GM23338 (cell line): ENCODE measurements around the gene R3HCC1L. TPM values are rescaled to one million over a fixed set of nuclear protein-coding genes. Genes with fewer than 3 reads are reported as not detected.

Experiments
- ATAC-seq: fragments of 200-7000 bp; cut with Tn5 transposase; 3 replicates; pipeline ENCODE4 v1.9.1; 2020
- DNase-seq: peaks from one replicate; pipeline ENCODE4 v3.0.0-alpha.2; 2015; ENCODE audit warnings: low spot score
- H2AFZ ChIP-seq: fragments of 200-600 bp; sonication (generic); 2 replicates; pipeline ENCODE4 v1.8.0; 2016; ENCODE audit warnings: antibody characterized with exemption, mild to moderate bottlenecking, moderate library complexity
- H3F3A ChIP-seq: fragments of 200-600 bp; sonication (generic); replicated peaks from 2 replicates; pipeline ENCODE4 v1.8.0; 2017; ENCODE audit warnings: antibody characterized with exemption, mixed run types, low read depth
- H3K27ac ChIP-seq: fragments of 200-600 bp; sonication (generic); 2 replicates; pipeline ENCODE4 v1.6.1; 2016; ENCODE audit warnings: low read depth
- H3K27me3 ChIP-seq: fragments of 200-600 bp; sonication (generic); 2 replicates; pipeline ENCODE4 v1.8.0; 2016; ENCODE audit warnings: mild to moderate bottlenecking, mixed run types, moderate library complexity; ENCODE audit not compliant: insufficient read depth
- H3K36me3 ChIP-seq: fragments of 200-600 bp; sonication (generic); 2 replicates; pipeline ENCODE4 v1.8.0; 2016; ENCODE audit warnings: mild to moderate bottlenecking; ENCODE audit not compliant: insufficient read depth
- H3K4me1 ChIP-seq: fragments of 200-600 bp; sonication (generic); 2 replicates; pipeline ENCODE4 v1.8.0; 2016; ENCODE audit warnings: mild to moderate bottlenecking, moderate library complexity; ENCODE audit not compliant: insufficient read depth
- H3K4me2 ChIP-seq: fragments of 200-600 bp; sonication (generic); 2 replicates; pipeline ENCODE4 v1.7.1; 2017; ENCODE audit warnings: mixed run types
- H3K4me3 ChIP-seq: fragments of 200-600 bp; sonication (generic); 2 replicates; pipeline ENCODE4 v1.6.1; 2016; ENCODE audit warnings: mixed run types
- H3K79me2 ChIP-seq: fragments of 200-600 bp; sonication (generic); replicated peaks from 2 replicates; pipeline ENCODE4 v1.8.0; 2017; ENCODE audit warnings: mild to moderate bottlenecking; ENCODE audit not compliant: insufficient read depth
- H3K9me2 ChIP-seq: fragments of 200-600 bp; sonication (generic); 2 replicates; pipeline ENCODE4 v1.8.0; 2017; ENCODE audit not compliant: insufficient read depth
- H4K20me1 ChIP-seq: fragments of 200-600 bp; sonication (generic); replicated peaks from 2 replicates; pipeline ENCODE4 v1.8.0; 2017; ENCODE audit warnings: mild to moderate bottlenecking; ENCODE audit not compliant: insufficient read depth
- H3K27ac Mint-ChIP-seq: 2 replicates; pipeline ENCODE4 v1.8.0; 2020; ENCODE audit warnings: inconsistent platforms, mild to moderate bottlenecking, moderate library complexity, mixed read lengths
- H3K27me3 Mint-ChIP-seq: 3 replicates; pipeline ENCODE4 v1.8.0; 2022; ENCODE audit warnings: low read depth, mild to moderate bottlenecking, moderate library complexity, mixed read lengths, inconsistent platforms; ENCODE audit not compliant: insufficient read depth, poor library complexity
- H3K36me3 Mint-ChIP-seq: 3 replicates; pipeline ENCODE4 v1.8.0; 2021; ENCODE audit warnings: low read depth, mild to moderate bottlenecking, inconsistent platforms, moderate library complexity, mixed read lengths
- H3K4me1 Mint-ChIP-seq: 3 replicates; pipeline ENCODE4 v1.8.0; 2020; ENCODE audit warnings: mild to moderate bottlenecking, inconsistent platforms, mixed read lengths
- H3K4me3 Mint-ChIP-seq: 3 replicates; pipeline ENCODE4 v1.8.0; 2021; ENCODE audit warnings: moderate library complexity, mild to moderate bottlenecking, inconsistent platforms, mixed read lengths
- H3K9me3 Mint-ChIP-seq: 3 replicates; pipeline ENCODE4 v1.8.0; 2020; ENCODE audit warnings: moderate library complexity, mild to moderate bottlenecking, inconsistent platforms, mixed read lengths
- CREB1 ChIP-seq: fragments of 250-450 bp; sonication (Bioruptor Pico); IDR thresholded peaks from 2 replicates; pipeline ENCODE4 v1.5.0; 2020; ENCODE audit warnings: low read depth, mild to moderate bottlenecking, moderate library complexity
- CTCF ChIP-seq, 2 experiments: fragments of 200-600 bp in 1 of 2; sonication (generic) in 1 of 2; conservative IDR thresholded peaks; 2 replicates each; pipeline versions ENCODE4 v1.5.1 to v1.6.1; 2016 to 2017; ENCODE audit warnings: antibody characterized with exemption in 2 of 2, low read depth in 2 of 2, mild to moderate bottlenecking in 2 of 2, moderate library complexity in 1 of 2
- ETS1 ChIP-seq: IDR thresholded peaks from 2 replicates; pipeline ENCODE4 v1.6.1; 2016; ENCODE audit warnings: antibody characterized with exemption
- EZH2 ChIP-seq: fragments of 200-600 bp; sonication (generic); IDR thresholded peaks from one replicate; pipeline ENCODE4 v1.8.0; 2017; ENCODE audit warnings: antibody characterized with exemption, mild to moderate bottlenecking, low read depth; ENCODE audit not compliant: unreplicated experiment
- EZH2phosphoT487 ChIP-seq: fragments of 200-600 bp; sonication (generic); IDR thresholded peaks from one replicate; pipeline ENCODE4 v1.8.1; 2018; ENCODE audit warnings: antibody characterized with exemption; ENCODE audit not compliant: unreplicated experiment
- JUNB ChIP-seq: IDR thresholded peaks from one replicate; pipeline ENCODE4 v1.6.1; 2016; ENCODE audit warnings: antibody characterized with exemption; ENCODE audit not compliant: unreplicated experiment
- NANOG ChIP-seq: IDR thresholded peaks from 2 replicates; pipeline ENCODE4 v1.6.1; 2016; ENCODE audit warnings: antibody characterized with exemption, borderline replicate concordance
- POLR2AphosphoS5 ChIP-seq: IDR thresholded peaks from 2 replicates; pipeline ENCODE4 v1.6.1; 2016; ENCODE audit warnings: antibody characterized with exemption, low read depth
- REST ChIP-seq: IDR thresholded peaks from one replicate; pipeline ENCODE4 v1.6.1; 2018; ENCODE audit warnings: antibody characterized with exemption; ENCODE audit not compliant: unreplicated experiment
- STAT1 ChIP-seq: IDR thresholded peaks from one replicate; pipeline ENCODE4 v1.6.1; 2016; ENCODE audit warnings: antibody characterized with exemption; ENCODE audit not compliant: unreplicated experiment
- ZNF114 ChIP-seq: fragments of 250-450 bp; sonication (Bioruptor Pico); IDR thresholded peaks from 2 replicates; pipeline ENCODE4 v1.5.0; 2020; ENCODE audit warnings: mild to moderate bottlenecking, moderate library complexity
- ZNF331 ChIP-seq: fragments of 250-450 bp; sonication (Bioruptor Pico); IDR thresholded peaks from 2 replicates; pipeline ENCODE4 v1.5.0; 2020; ENCODE audit warnings: low read depth, mild to moderate bottlenecking, moderate library complexity
- ZNF462 ChIP-seq: fragments of 250-450 bp; sonication (Bioruptor Pico); IDR thresholded peaks from 2 replicates; pipeline ENCODE4 v1.5.0; 2020; ENCODE audit warnings: mild to moderate bottlenecking, moderate library complexity
- polyA plus RNA-seq: library from polyadenylated mRNA; unstranded; fragments of >200 nt; fragmentation: Nextera tagmentation; extraction: Ambion mirVana; gene quantifications from 2 replicates; pipeline ENCODE4 v1.2.1, GENCODE V29; 2016
- total RNA-seq: library from RNA; depleted of rRNA; stranded (reverse); fragments of >200 nt; shearing (Covaris generic); gene quantifications from 2 replicates; pipeline ENCODE4 v1.2.3, GENCODE V29; 2014

Gene R3HCC1L
- total and polyA plus RNA-seq, 2 experiments from 2014 or later, result 9.3 to 15.8 TPM

GRCh38 chr10:98194633-98195032 lies 60.2 kb downstream of the R3HCC1L start (continued):
- TF ChIP-seq ETS1 (no peak), NANOG (no peak), ZNF114 (CRISPR knock-in tag) (no peak)

GRCh38 chr10:98195120-98195519 lies 60.7 kb downstream of the R3HCC1L start:
- Mint-ChIP-seq H3K27me3 (no peaks in the 10 kb centered on the region), H3K9me3 (0 out of 3 replicates have a peak, but pooled peaks cover 5% of the 10 kb centered on the region), H3K36me3 (peaks cover 32% of the 10 kb centered on the region; the same call in 2 of the 3 replicates), H3K4me3 (no peak overlapping the region), H3K27ac (no peak overlapping the region), H3K4me1 (peaks cover 8% of the 10 kb centered on the region; the same call in 2 of the 3 replicates)
- Histone ChIP-seq H3K27me3 (no peaks in the 10 kb centered on the region), H3K4me3 (no peak overlapping the region), H2AFZ (no peak overlapping the region), H3K27ac (no peak overlapping the region), H3F3A (no peaks in the 10 kb centered on the region), H3K9me2 (no peaks in the 10 kb centered on the region), H3K79me2 (0 out of 2 replicates have a peak, but pooled peaks cover 2% of the 10 kb centered on the region), H3K36me3 (no peaks in the 10 kb centered on the region), H3K4me2 (no peak overlapping the region), H3K4me1 (no peaks in the 10 kb centered on the region), H4K20me1 (no peaks in the 10 kb centered on the region; the same call in 1 of the 2 replicates)
- ATAC-seq (no peak), DNase-seq (no peak)
- TF ChIP-seq ZNF114 (CRISPR knock-in tag) (no peak), NANOG (no peak), CTCF (conservative IDR thresholded peaks at IDR 0.05; ENCODE audit: low read depth in 2 of 2) (no peak), JUNB (no peak), POLR2AphosphoS5 (no peak), STAT1 (no peak), REST (no peak), ZNF462 (CRISPR knock-in tag) (no peak), EZH2phosphoT487 (no peak), ZNF331 (CRISPR knock-in tag) (no peak), EZH2 (no peak), CREB1 (no peak)
